Liver (tissue), 9 donors: ENCODE measurements around the gene ADH1C. TPM values are rescaled to one million over a fixed set of nuclear protein-coding genes. Genes with fewer than 3 reads are reported as not detected.

ENCODE experiments used
- DNase-seq: peaks from one replicate; pipeline ENCODE4 v3.0.0-alpha.2; 2017; ENCODE audit warnings: low spot score
- H3K27ac ChIP-seq, 2 donors: one replicate each; pipeline ENCODE4 v1.7.0; 2013; ENCODE audit warnings: inconsistent platforms in 2 of 2, low read length in 2 of 2, control low read depth in 1 of 2, low read depth in 1 of 2, mild to moderate bottlenecking in 1 of 2
- H3K27me3 ChIP-seq, 4 donors: one replicate each; pipeline versions ENCODE4 v1.6.1 to v1.7.0; 2013; ENCODE audit warnings: low read length in 3 of 4, inconsistent platforms in 1 of 4, mild to moderate bottlenecking in 1 of 4, moderate library complexity in 1 of 4; ENCODE audit not compliant: control insufficient read depth in 4 of 4, insufficient read depth in 4 of 4
- H3K36me3 ChIP-seq, 4 donors: one replicate each; pipeline versions ENCODE4 v1.6.1 to v1.7.0; 2013; ENCODE audit warnings: low read length in 3 of 4, mild to moderate bottlenecking in 3 of 4, low read depth in 1 of 4, moderate library complexity in 1 of 4; ENCODE audit not compliant: control insufficient read depth in 4 of 4, insufficient read depth in 3 of 4
- H3K4me1 ChIP-seq, 4 donors: one replicate each; pipeline versions ENCODE4 v1.6.1 to v1.7.0; 2013; ENCODE audit warnings: low read length in 3 of 4, mild to moderate bottlenecking in 3 of 4, moderate library complexity in 1 of 4; ENCODE audit not compliant: control insufficient read depth in 4 of 4, insufficient read depth in 4 of 4
- H3K4me3 ChIP-seq, 3 donors: one replicate each; pipeline versions ENCODE4 v1.6.1 to v1.7.0; 2013; ENCODE audit warnings: low read length in 3 of 3, control low read depth in 1 of 3, low read depth in 1 of 3, mild to moderate bottlenecking in 1 of 3
- H3K9ac ChIP-seq, 2 donors: one replicate each; pipeline ENCODE4 v1.7.0; 2013; ENCODE audit warnings: low read length in 2 of 2, mild to moderate bottlenecking in 2 of 2, moderate library complexity in 2 of 2, control low read depth in 1 of 2, low read depth in 1 of 2
- H3K9me3 ChIP-seq, 4 donors: one replicate each; pipeline versions ENCODE4 v1.6.1 to v1.7.0; 2013; ENCODE audit warnings: low read length in 3 of 4; ENCODE audit not compliant: control insufficient read depth in 4 of 4
- CTCF ChIP-seq: fragments of 150-350 bp; IDR thresholded peaks from 2 replicates; pipeline ENCODE4 v1.5.1; 2017; ENCODE audit warnings: improper control_type of control experiment, low read depth, low read length; ENCODE audit not compliant: missing input control
- EGR1 ChIP-seq, 2 donors: IDR thresholded peaks; 2 replicates each; pipeline ENCODE4 v1.6.1; 2016 to 2018; ENCODE audit warnings: antibody characterized with exemption in 2 of 2, low read depth in 2 of 2
- FOXA1 ChIP-seq: IDR thresholded peaks from 2 replicates; pipeline ENCODE4 v1.6.1; 2016; ENCODE audit warnings: antibody characterized with exemption
- GABPA ChIP-seq, 2 donors: IDR thresholded peaks in 1 of 2; conservative IDR thresholded peaks in 1 of 2; 2 replicates each; pipeline ENCODE4 v1.6.1; 2016; ENCODE audit warnings: antibody characterized with exemption in 2 of 2, mild to moderate bottlenecking in 1 of 2, moderate library complexity in 1 of 2
- HNF4A ChIP-seq, 2 donors: conservative IDR thresholded peaks; 2 replicates each; pipeline ENCODE4 v1.6.1; 2016; ENCODE audit warnings: antibody characterized with exemption in 2 of 2, mild to moderate bottlenecking in 2 of 2
- HNF4G ChIP-seq: IDR thresholded peaks from 2 replicates; pipeline ENCODE4 v1.6.1; 2016; ENCODE audit warnings: antibody characterized with exemption
- JUND ChIP-seq, 2 donors: IDR thresholded peaks; 2 replicates each; pipeline ENCODE4 v1.6.1; 2016; ENCODE audit warnings: antibody characterized with exemption in 2 of 2
- NR2F2 ChIP-seq: IDR thresholded peaks from 2 replicates; pipeline ENCODE4 v1.6.1; 2016; ENCODE audit warnings: antibody characterized with exemption
- RXRA ChIP-seq, 2 donors: IDR thresholded peaks; 2 replicates each; pipeline ENCODE4 v1.6.1; 2017 to 2018; ENCODE audit warnings: antibody characterized with exemption in 2 of 2, mild to moderate bottlenecking in 1 of 2
- TAF1 ChIP-seq: conservative IDR thresholded peaks from 2 replicates; pipeline ENCODE4 v1.6.1; 2016; ENCODE audit warnings: antibody characterized with exemption, mild to moderate bottlenecking
- YY1 ChIP-seq: IDR thresholded peaks from 2 replicates; pipeline ENCODE4 v1.6.1; 2016; ENCODE audit warnings: antibody characterized with exemption, mild to moderate bottlenecking
- polyA plus RNA-seq, 2 donors: library from polyadenylated mRNA; stranded (reverse) in 1 of 2; unstranded in 1 of 2; fragments of 200-250 nt in 1 of 2; fragments of >200 nt in 1 of 2; fragmentation: Nextera tagmentation in 1 of 2; extraction: Ambion mirVana in 1 of 2; gene quantifications; one replicate each; pipeline versions ENCODE4 v1.2.1 to v1.2.3, GENCODE V29; 2013 to 2015
- total RNA-seq, 2 donors: library from RNA; depleted of rRNA; stranded (reverse); fragments of >200 nt; gene quantifications; one replicate each; pipeline ENCODE4 v1.2.3, GENCODE V29; 2014
- TF ChIP-seq, protein P1 (sequence below): IDR thresholded peaks from 2 replicates; pipeline ENCODE4 v1.6.1; 2016; ENCODE audit warnings: antibody characterized with exemption
- TF ChIP-seq, protein P2 (sequence below): IDR thresholded peaks from 2 replicates; pipeline ENCODE4 v1.6.1; 2016; ENCODE audit warnings: antibody characterized with exemption
- TF ChIP-seq, protein P3 (sequence below): IDR thresholded peaks from 2 replicates; pipeline ENCODE4 v1.6.1; 2016; ENCODE audit warnings: antibody characterized with exemption, mild to moderate bottlenecking
- donor health status: healthy.
- donor health status: healthy.
- donor health status: healthy.
- donor health status: healthy.
- donor health status: healthy.

ADH1C gene
- total and polyA plus RNA-seq, 4 donors, result 0.84 to 374 (median 81.3) TPM

- Histone ChIP-seq H3K4me3 (no peak overlapping the region), H3K4me1 (no peaks in the 10 kb centered on the region), H3K27me3 (no peaks in the 10 kb centered on the region), H3K9ac (no peak overlapping the region), H3K9me3 (no peaks in the 10 kb centered on the region), H3K27ac (no peak overlapping the region), H3K36me3 (no peaks in the 10 kb centered on the region)
- TF ChIP-seq RXRA (IDR thresholded peaks at IDR 0.05) (no peak), FOXA1 (no peak), JUND (IDR thresholded peaks at IDR 0.05) (no peak), EGR1 (IDR thresholded peaks at IDR 0.05; ENCODE audit: low read depth in 2 of 2) (no peak), CTCF (no peak), YY1 (no peak), NR2F2 (no peak)
- TF ChIP-seq, protein P1, sequence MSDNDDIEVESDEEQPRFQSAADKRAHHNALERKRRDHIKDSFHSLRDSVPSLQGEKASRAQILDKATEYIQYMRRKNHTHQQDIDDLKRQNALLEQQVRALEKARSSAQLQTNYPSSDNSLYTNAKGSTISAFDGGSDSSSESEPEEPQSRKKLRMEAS, result no peak
- DNase-seq, result no peak
Measured at GRCh38 chr4:99361899-99362275, 9.3 kb upstream of the ADH1C start.

GRCh38 chr4:99361268-99361898 is 8.8 kb upstream of the ADH1C start:
- H3K36me3 ChIP-seq, result no peaks in the 10 kb centered on the region
- no peaks in the 10 kb centered on the region for H3K9me3 ChIP-seq
- H3K9ac ChIP-seq, result no peak overlapping the region
- H3K4me1 ChIP-seq, result no peaks in the 10 kb centered on the region
- TF ChIP-seq, protein P2, sequence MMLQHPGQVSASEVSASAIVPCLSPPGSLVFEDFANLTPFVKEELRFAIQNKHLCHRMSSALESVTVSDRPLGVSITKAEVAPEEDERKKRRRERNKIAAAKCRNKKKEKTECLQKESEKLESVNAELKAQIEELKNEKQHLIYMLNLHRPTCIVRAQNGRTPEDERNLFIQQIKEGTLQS, result no peak
- TF ChIP-seq HNF4A (conservative IDR thresholded peaks at IDR 0.05), result no peak
- no peak for TF ChIP-seq GABPA (IDR thresholded peaks at IDR 0.05 in 1 of 2, conservative IDR thresholded peaks at IDR 0.05 in 1 of 2)
- TF ChIP-seq TAF1, result no peak
- TF ChIP-seq HNF4G, result no peak
- no peak for TF ChIP-seq JUND (IDR thresholded peaks at IDR 0.05)
- TF ChIP-seq CTCF, result no peak
- TF ChIP-seq NR2F2, result no peak
- TF ChIP-seq, protein P3, sequence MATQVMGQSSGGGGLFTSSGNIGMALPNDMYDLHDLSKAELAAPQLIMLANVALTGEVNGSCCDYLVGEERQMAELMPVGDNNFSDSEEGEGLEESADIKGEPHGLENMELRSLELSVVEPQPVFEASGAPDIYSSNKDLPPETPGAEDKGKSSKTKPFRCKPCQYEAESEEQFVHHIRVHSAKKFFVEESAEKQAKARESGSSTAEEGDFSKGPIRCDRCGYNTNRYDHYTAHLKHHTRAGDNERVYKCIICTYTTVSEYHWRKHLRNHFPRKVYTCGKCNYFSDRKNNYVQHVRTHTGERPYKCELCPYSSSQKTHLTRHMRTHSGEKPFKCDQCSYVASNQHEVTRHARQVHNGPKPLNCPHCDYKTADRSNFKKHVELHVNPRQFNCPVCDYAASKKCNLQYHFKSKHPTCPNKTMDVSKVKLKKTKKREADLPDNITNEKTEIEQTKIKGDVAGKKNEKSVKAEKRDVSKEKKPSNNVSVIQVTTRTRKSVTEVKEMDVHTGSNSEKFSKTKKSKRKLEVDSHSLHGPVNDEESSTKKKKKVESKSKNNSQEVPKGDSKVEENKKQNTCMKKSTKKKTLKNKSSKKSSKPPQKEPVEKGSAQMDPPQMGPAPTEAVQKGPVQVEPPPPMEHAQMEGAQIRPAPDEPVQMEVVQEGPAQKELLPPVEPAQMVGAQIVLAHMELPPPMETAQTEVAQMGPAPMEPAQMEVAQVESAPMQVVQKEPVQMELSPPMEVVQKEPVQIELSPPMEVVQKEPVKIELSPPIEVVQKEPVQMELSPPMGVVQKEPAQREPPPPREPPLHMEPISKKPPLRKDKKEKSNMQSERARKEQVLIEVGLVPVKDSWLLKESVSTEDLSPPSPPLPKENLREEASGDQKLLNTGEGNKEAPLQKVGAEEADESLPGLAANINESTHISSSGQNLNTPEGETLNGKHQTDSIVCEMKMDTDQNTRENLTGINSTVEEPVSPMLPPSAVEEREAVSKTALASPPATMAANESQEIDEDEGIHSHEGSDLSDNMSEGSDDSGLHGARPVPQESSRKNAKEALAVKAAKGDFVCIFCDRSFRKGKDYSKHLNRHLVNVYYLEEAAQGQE, result no peak
- H3K27ac ChIP-seq, result no peak overlapping the region
- H3K4me3 ChIP-seq, result no peak overlapping the region
- DNase-seq, result no peak
- H3K27me3 ChIP-seq, result no peaks in the 10 kb centered on the region
